Embryonic facial prominence (tissue), 1 donor: ENCODE results near the gene HBP1.
"Not testable (repeated sequence)": the region's sequence is repeated elsewhere in the genome, so short reads cannot be mapped to it uniquely, and the experiment has no call there.

Experiments
- DNase-seq: peaks from one replicate; pipeline ENCODE4 v3.0.0-alpha.2; 2016; ENCODE audit errors: extremely low spot score

HBP1 gene

DNA sequence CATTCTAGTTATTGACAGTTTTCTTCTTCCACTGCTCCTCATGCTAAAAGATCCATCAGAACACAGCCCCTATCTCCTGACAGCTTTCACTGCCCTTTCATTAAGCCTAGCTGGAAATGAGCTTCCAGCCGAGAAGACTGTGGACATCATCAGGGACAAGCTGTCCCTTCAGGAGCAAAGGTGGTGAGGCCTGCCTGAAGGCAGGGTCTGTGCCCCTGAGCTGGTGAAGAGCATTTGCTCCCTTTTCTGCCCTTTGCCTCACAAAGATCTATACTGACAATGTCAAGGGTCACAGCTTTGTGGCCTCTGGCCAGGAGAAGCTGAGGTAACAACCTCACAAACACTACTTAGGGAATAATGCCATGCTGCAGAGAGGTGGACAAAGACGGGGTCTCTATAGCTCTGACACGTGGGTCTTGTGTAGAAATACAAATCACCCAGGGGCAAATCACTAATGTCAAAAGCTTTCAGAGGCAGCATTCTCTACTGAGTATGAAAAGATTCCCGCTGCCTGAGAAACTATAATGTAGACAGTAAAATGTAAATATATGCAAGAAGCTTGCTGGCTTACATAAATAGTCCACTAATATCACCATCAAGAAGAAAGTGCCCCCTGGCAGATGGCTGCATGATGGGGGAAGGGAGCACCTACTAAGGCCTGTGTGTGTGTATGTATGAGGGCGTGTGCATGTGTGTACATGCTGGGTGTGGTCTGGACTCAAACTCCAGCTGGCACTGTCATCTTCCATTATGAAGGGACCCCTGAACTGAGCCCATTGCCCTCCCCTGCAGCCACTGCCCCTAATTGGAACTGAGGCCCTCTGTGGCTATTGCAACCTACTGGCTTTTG, 55.8 kb downstream of the HBP1 start:
- no peak for DNase-seq

DNA sequence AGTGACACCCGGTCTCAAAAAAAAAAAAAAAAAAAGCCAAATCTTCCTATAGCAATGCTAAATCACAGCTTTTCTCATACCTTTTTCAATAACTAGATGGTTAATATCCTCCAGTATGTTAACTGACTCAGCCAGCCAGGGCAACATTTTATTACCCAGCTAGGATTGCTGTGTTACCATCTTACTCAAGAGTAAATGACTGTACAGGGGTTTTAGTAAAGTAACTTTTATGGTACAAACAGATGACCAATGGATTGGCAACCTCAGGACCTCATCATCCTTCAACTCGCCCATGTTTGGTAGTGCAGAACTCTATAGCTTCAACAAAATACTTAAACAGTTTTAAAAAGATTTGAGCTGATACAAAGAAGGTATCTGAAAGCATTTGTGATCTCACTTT, 59.5 kb downstream of the HBP1 start:
- DNase-seq, result no peak

DNA sequence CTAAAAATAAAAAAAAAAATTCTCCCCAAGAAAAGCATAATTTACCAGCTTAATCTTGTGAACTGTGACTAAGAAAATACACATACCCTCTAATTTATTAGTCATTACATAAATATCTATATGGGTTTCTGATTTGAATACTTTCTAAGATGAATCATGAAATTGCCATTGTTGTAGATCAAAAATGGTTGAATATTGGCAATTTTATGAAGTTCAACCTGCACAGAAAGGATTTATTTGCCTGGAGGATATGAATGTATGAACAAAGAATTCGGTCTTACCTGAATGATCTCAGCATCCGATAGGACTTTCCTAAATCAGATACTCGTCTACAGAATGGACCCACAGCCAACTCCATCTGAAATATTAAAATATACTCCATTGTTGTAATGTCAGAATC, 61.5 kb downstream of the HBP1 start:
- no peak for DNase-seq

DNA sequence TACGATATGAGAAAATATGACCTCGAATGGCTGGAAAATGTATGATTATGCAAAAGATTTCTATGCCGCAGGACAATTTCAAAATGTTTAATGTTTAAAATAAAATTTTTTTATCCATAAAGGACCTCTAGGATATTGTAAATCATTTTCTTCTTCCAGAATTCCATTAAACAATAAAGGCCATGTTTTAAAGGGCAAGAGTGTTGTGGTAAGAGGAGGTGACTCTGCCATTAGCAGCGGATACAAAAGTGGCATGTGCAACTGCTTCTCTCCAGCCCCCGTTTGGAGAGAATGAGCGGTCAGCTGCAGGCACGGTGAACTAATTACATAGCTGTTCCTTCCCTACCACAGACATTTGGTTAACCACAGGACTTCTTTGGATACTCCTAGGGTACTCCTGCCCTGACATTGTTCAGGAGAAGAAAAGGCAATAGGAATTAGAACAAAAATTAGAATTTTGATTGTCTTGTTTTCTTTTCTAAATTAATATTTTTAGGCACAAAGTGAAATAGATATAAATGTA, 63.8 kb downstream of the HBP1 start:
- DNase-seq, result no peak

DNA sequence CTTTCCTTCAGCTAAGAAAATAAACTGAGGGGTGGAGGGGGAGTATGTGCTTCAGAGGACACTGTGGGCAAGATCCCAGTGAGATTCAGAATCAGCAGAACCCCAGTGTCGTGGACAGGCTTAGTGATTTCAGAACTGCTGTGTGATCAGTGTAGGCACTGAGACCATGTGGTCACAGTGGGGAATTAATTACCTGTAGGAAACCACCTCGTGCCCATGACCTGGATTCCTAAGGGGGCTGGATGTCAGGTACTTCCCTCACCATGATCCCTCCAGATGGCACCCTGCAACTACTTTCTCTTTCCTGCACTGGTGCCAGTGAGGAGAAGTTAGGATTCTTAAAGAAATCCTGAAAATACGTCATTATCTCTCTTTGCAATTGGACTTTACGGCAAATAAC, 64.4 kb downstream of the HBP1 start:
- no peak for DNase-seq

DNA sequence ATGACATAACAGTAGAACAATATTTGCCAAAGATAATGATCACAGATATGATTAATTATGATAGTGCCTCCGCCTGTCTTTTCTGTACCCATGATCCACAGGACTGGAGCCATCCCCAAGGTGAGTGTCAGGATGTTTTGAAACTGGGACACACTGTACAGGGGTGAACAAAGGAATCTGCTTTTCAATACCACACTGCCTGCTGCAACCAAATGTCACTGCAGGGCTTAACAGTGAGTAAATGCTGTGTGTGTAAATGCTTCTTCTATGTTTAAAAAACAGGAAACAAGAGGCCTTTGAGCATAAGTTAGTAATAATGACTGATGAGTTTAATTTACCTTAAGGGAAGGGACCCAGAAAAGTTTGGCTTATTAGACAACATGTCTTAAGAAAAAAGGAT, 65.2 kb downstream of the HBP1 start:
- no peak for DNase-seq

DNA sequence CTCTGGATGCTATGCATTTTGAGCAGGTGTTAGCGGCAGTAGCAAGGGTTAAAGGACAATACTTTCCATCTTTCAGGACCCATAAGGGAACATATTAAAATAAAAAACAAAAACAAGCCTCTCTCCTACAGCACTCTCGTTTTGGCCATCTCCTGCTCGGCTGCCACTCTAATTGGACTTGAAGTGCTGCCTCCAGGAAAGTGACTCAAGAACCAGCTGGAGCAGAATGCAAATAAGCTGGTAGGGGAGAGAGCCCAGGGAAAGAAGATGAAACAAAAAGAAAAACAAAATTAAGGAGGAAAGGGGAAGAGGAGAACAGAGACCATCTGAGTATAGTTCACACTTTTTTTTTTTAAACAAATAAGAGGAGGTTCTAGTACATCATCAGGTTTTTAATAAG, 65.6 kb downstream of the HBP1 start:
- DNase-seq, result no peak

DNA sequence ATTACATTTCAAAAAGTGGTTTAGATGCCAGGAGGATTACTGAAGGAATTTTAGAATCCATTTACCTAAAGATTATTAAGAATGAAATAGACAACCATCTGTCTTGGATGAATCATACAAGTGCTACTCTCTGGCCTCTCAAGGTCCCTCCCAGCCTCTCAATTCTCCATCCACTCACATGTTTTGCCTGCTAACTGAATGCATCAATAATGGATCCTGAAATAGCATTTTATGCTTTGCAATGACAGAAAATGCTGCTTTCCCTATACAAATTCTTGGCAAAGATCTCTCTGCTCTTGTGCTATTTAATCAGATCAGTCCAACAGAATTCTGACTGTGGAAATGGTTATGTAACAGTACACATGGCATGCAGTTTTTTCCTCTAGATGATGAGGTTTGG, 68.1 kb downstream of the HBP1 start:
- DNase-seq, result no peak

DNA sequence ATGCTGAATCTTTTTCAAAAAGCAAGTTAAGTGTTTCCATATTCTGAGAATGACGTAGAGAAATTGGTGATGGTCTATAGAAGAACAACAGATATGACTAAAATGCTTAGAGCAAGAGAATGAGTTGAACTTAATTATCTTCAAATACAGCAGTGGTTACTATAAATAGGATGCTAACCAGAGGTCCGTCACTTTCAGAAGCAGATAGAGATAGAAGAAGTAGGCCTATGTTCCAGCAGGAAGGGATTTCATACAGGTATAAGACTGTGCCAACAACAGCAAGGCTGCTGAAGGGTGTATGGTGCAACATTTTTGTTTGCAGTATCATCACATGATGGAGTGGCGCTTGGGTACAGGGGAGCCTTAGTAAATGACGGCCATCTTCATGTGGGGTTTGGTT, 68.6 kb downstream of the HBP1 start:
- no peak for DNase-seq

DNA sequence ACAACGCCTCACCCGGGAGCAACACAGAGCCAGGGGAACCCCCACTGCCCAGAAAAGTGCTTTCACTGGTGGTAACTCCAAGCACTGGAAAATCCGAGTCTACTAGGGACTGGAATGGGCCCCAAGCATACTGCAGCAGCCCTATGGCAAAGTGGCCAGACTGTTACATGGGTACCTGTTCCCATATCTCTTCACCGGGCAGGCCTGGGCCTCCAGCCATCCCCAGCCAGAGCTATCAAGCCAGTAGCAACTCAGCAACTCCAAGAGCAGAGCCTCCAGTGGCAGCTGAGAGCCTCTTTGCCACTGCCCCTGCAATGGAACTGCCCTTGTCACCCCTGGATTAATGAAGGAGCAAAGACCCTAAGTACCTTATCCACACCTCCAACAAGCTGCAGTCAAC, 73.5 kb downstream of the HBP1 start:
- DNase-seq, result no peak

DNA sequence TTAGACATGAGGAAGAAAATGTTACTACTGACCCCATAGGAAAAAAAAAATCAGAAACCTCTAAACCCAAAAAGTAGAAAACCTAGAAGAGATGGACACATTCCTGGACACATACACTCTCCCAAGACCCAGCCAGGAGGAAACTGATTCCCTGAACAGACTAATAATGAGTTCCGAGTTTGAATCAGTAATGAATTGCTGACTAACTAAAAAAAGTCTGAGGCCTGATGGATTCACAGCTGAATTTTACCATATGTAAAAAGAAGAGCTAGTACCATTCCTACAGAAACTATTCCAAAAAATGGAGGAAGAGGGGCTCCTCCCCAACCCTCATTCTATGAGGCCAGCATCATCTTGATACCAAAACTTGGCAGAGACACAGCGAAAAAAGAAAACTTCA, 75.8 kb downstream of the HBP1 start:
- DNase-seq, result no peak

DNA sequence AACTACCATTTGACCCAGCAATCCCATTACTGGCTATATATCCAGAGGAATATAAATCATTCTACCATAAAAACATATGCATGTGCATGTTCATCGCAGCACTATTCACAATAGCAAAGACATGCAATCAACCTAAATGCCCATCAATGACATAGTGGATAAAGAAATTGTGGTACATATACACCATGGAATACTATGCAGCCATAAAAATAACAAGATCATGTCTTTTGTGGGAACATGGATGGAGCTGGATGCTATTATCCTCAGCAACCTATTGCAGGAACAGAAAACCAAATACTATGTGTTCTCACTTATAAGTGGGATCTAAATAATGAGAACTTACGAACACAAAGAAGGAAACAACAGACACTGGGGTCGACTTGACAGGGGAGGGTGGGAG, 78.0 kb downstream of the HBP1 start:
- DNase-seq, result not testable (repeated sequence)

DNA sequence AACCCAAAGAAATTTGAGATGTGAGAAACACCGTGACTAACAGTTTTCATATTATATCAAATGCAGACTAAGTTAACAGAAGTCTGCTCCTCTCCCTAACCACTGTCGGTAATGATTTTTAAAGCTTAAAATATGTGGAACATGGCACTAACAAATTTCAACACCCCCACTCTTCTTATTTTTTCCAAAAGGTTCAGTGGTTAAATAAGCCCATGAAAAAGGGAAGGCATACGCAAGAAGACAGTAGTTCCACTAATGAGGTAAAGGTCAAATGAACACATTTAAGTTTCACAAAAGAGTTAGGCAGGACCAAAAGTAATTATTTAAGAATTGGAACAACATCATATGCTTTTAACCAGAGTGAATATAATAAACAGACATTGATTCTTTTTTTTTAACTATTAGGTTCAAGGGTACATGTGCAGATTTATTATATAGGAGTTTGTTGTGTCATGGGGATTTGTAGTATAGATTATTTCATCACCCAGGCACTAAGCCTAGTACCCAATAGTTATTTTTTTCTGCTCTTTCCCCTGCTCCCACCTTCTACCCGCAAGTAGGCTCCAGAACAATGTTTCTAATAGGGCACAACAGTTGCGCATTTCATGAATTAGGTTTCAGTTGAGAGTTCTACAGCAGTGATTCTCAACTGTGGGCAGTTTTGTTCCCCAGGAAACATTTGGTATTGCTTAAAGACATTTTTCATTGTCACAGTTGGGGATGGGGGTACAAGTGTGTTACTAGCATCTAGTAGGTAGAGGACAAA, 79.9 kb downstream of the HBP1 start:
- DNase-seq, result no peak

DNA sequence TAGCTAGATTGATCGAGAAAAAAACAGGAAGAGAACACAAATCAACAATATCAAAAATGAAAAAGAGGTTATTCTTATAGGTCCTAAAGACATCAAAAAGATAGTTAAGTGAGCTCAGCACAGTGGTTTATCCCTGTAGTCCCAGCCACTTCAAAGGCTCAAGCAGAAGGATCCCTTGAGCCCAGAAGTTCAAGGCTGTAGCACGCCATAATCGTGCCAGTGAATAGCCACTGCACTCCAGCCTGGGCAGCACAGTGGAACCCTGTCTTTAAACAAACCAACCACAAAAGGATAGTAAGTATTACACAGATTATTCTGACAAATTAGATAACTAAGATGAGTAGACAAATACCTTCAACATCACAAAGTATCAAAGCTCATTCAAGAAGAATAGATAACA, 83.2 kb downstream of the HBP1 start:
- DNase-seq, result no peak
